Osteocyte (in vitro differentiated cells): Measurements from ENCODE around the gene HPCAL1. TPM values are rescaled to one million over a fixed set of nuclear protein-coding genes. Genes with fewer than 3 reads are reported as not detected.
"Not testable (repeated sequence)": the region's sequence is repeated elsewhere in the genome, so short reads cannot be mapped to it uniquely, and the experiment has no call there.

ENCODE experiments used
- DNase-seq: peaks from one replicate; pipeline ENCODE4 v3.0.0; 2021; ENCODE audit warnings: mixed read lengths; ENCODE audit not compliant: unreplicated experiment; ENCODE audit errors: extremely low spot score
- H3K27ac Mint-ChIP-seq: one replicate; pipeline ENCODE4 v1.8.0; 2021; ENCODE audit warnings: mild to moderate bottlenecking, mixed read lengths; ENCODE audit not compliant: unreplicated experiment
- H3K27me3 Mint-ChIP-seq: one replicate; pipeline ENCODE4 v1.8.0; 2021; ENCODE audit warnings: mixed read lengths; ENCODE audit not compliant: unreplicated experiment
- H3K36me3 Mint-ChIP-seq: one replicate; pipeline ENCODE4 v1.8.0; 2021; ENCODE audit warnings: mixed read lengths; ENCODE audit not compliant: unreplicated experiment
- H3K4me1 Mint-ChIP-seq: one replicate; pipeline ENCODE4 v1.8.0; 2021; ENCODE audit warnings: mixed read lengths; ENCODE audit not compliant: unreplicated experiment
- H3K4me3 Mint-ChIP-seq: one replicate; pipeline ENCODE4 v1.8.0; 2021; ENCODE audit warnings: mild to moderate bottlenecking, moderate library complexity, mixed read lengths; ENCODE audit not compliant: unreplicated experiment
- H3K9me3 Mint-ChIP-seq: one replicate; pipeline ENCODE4 v1.8.0; 2021; ENCODE audit warnings: mixed read lengths; ENCODE audit not compliant: unreplicated experiment
- CTCF ChIP-seq: fragments of 200-600 bp; sonication (generic); IDR thresholded peaks from 2 replicates; pipeline ENCODE4 v1.5.0; 2021; ENCODE audit warnings: antibody characterized with exemption, mild to moderate bottlenecking, moderate library complexity
- total RNA-seq: library from RNA; stranded (reverse); gene quantifications from 2 replicates; pipeline ENCODE4 v1.2.1, GENCODE V29; 2021

HPCAL1 gene
- total RNA-seq, 1 donor from 2014 or later: 56.8 TPM

GRCh38 chr2:10451819-10452218 is 149.1 kb downstream of the HPCAL1 start:
- Mint-ChIP-seq H3K27me3 (peaks cover 2% of the 10 kb centered on the region), H3K27ac (no peak overlapping the region), H3K36me3 (no peaks in the 10 kb centered on the region), H3K4me1 (peaks cover 37% of the 10 kb centered on the region), H3K4me3 (no peak overlapping the region), H3K9me3 (no peaks in the 10 kb centered on the region)
- no peak for TF ChIP-seq CTCF
- DNase-seq: no peak

GRCh38 chr2:10452312-10452711 is 149.6 kb downstream of the HPCAL1 start:
- H3K9me3 Mint-ChIP-seq: no peaks in the 10 kb centered on the region
- peaks cover 33% of the 10 kb centered on the region for H3K4me1 Mint-ChIP-seq
- TF ChIP-seq CTCF: no peak
- DNase-seq: no peak
- no peak overlapping the region for H3K4me3 Mint-ChIP-seq
- H3K27ac Mint-ChIP-seq: peak overlapping the region; percentile 76
- H3K27me3 Mint-ChIP-seq: peaks cover 2% of the 10 kb centered on the region
- H3K36me3 Mint-ChIP-seq: no peaks in the 10 kb centered on the region

- no peaks in the 10 kb centered on the region for H3K9me3 Mint-ChIP-seq
- no peak for DNase-seq
- no peaks in the 10 kb centered on the region for H3K36me3 Mint-ChIP-seq
- H3K27me3 Mint-ChIP-seq: peaks cover 7% of the 10 kb centered on the region
- H3K4me1 Mint-ChIP-seq: peaks cover 31% of the 10 kb centered on the region
- no peak overlapping the region for H3K4me3 Mint-ChIP-seq
- no peak overlapping the region for H3K27ac Mint-ChIP-seq
- no peak for TF ChIP-seq CTCF
These were observed 150.5 kb downstream of the HPCAL1 start for GRCh38 chr2:10452956-10453904.

GRCh38 chr2:10453905-10454298 is 151.2 kb downstream of the HPCAL1 start:
- TF ChIP-seq CTCF: no peak
- Mint-ChIP-seq H3K36me3 (no peaks in the 10 kb centered on the region), H3K9me3 (no peaks in the 10 kb centered on the region), H3K4me3 (no peak overlapping the region), H3K27me3 (peaks cover 9% of the 10 kb centered on the region), H3K27ac (no peak overlapping the region), H3K4me1 (peaks cover 31% of the 10 kb centered on the region)
- DNase-seq: no peak

GRCh38 chr2:10454505-10454904 is 151.8 kb downstream of the HPCAL1 start:
- no peaks in the 10 kb centered on the region for H3K9me3 Mint-ChIP-seq
- DNase-seq: no peak
- no peaks in the 10 kb centered on the region for H3K36me3 Mint-ChIP-seq
- H3K4me1 Mint-ChIP-seq: peaks cover 31% of the 10 kb centered on the region
- no peak for TF ChIP-seq CTCF
- peaks cover 15% of the 10 kb centered on the region for H3K27me3 Mint-ChIP-seq
- no peak overlapping the region for H3K4me3 Mint-ChIP-seq
- peak overlapping the region; percentile 56 for H3K27ac Mint-ChIP-seq

- not testable (repeated sequence) for H3K9me3 Mint-ChIP-seq, H3K4me3 Mint-ChIP-seq, H3K36me3 Mint-ChIP-seq, H3K27ac Mint-ChIP-seq, DNase-seq
- Mint-ChIP-seq H3K27me3 (peaks cover 26% of the 10 kb centered on the region), H3K4me1 (peaks cover 28% of the 10 kb centered on the region)
These were observed 154.5 kb downstream of the HPCAL1 start for GRCh38 chr2:10457195-10457594.
